Brain pericyte (primary cell): ENCODE measurements around the gene MYO15B.
"Not testable (repeated sequence)": the region's sequence is repeated elsewhere in the genome, so short reads cannot be mapped to it uniquely, and the experiment has no call there.

Source experiments
- DNase-seq: peaks from one replicate; pipeline ENCODE4 v3.0.0-alpha.2; 2012; ENCODE audit warnings: low read depth, low spot score

The MYO15B gene

GRCh38 chr17:75575728-75576127, 11.9 kb upstream of the MYO15B start:
- no peak for DNase-seq

- DNase-seq: no peak
Observed at GRCh38 chr17:75576661-75577060, 10.9 kb upstream of the MYO15B start.

DNA sequence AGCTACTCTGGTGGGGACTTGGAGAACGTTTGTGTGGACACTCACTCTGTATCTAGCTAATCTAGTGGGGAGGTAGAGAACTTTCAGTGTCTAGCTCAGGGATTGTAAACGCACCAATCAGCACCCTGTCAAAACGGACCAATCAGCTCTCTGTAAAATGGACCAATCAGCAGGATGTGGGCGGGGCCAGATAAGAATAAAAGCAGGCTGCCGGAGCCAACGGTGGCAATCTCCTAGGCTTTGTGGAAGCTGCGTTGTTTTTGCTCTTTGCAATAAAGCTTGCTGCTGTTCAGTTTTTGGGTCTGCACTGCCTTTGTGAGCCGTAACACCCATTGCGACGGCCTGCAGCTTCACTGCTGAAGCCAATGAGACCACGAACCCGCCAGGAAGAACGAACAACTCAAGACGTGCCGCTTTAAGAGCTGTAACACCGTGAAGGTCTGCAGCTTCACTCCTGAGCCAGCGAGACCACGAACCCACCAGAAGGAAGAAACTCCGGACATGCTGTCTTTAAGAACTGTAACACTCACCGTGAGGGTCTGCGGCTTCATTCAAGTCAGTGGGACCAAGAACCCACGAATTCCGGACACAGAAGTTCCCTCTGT, 6.4 kb upstream of the MYO15B start:
- DNase-seq: not testable (repeated sequence)

DNA sequence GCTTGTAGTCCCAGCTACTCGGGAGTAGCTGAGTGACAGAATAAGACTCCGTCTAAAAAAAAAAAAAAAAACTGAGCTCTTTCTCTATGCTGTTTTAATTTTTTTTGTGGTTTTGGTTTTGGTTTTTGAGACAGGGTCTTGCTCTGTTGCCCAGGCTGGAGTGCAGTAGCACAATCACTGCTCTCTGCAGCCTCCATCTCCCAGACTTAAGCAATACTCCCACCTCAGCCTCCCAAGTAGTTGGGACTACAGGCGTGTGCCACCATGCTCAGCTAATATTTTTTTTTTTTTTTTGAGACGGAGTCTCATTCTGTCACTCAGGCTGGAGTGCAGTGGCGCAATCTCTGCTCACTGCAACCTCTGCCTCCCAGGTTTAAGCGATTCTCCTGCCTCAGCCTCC, 4.4 kb upstream of the MYO15B start:
- DNase-seq: not testable (repeated sequence)

DNA sequence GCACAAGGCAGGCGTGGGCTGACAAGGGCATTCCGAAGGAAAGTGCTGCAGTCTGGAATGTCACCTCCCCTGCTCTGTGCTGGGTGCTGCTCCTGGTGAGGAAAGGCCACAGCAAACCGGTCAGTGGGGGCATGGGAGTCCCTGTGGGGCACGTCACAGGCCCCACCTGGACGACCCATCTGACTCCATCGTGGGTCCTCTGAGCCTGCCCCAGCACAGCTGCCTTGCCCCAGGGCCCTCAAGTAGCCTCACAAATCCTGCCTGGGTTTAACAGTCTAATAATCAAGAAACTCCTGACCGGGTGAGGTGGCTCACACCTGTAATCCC, 2.8 kb upstream of the MYO15B start:
- no peak for DNase-seq

- no peak for DNase-seq
Observed at GRCh38 chr17:75588596-75589011, 1.0 kb downstream of the MYO15B start.

DNA sequence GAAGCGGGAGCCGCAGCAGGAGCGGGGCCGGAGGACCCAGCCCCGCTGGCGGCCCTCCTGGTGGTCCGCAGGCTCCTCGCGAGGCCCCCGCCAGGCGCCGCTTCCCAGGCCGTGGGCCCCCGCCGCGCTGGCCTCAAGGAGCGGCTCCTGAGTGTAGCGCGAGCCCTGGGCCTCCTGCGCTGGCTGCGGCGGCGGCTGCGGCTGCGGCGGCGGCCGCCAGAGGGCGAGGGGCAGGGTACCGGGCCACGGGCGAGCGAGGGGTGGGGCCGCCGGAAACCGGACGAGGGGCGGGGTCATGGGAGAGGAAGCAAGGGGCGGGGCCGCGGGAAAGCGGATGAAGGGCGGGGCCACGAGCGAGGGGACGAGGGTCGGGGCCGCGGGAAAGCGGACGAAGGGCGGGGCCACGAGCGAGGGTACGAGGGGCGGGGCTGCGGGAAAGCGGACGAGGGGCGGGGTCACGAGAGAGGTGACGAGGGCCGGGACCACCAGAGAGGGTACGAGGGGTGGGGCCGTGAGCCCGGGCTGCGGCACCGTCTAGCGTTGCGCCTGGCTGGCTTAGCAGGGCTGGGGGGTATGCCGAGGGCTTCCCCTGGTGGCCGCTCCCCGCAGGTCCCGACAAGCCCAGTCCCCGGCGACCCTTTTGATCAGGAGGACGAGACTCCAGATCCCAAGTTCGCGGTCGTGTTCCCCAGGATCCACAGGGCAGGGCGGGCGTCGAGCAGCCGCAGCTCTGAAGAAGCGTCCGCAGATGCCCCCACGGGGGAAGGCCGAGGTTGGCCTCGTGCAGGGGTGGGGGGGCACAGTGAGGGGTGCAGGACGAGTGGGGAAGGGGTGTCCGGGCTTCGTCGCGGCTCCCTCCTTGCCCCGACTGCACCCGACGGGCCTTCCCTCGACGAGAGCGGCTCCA, 1.7 kb downstream of the MYO15B start:
- DNase-seq: no peak

DNA sequence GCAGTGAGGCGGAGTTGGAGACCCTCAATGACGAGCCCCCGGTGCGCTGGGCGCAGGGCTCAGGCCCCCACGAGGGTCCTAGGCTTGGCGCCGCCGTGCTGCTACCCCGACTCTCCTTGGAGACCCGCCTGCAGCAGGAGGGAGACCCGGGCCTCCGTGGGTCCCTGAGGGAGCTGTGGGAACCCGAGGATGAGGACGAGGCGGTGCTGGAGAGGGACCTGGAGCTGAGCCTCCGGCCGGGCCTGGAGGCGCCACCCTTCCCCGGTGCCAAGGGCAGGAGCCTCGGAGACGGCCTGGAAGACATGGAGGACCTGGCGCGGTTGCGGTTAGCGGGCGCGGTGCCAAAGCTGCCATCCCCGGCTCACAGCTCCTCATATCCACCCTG, 2.3 kb downstream of the MYO15B start:
- DNase-seq: no peak

- DNase-seq: no peak
Observed at GRCh38 chr17:75590314-75590761, 2.7 kb downstream of the MYO15B start.

DNA sequence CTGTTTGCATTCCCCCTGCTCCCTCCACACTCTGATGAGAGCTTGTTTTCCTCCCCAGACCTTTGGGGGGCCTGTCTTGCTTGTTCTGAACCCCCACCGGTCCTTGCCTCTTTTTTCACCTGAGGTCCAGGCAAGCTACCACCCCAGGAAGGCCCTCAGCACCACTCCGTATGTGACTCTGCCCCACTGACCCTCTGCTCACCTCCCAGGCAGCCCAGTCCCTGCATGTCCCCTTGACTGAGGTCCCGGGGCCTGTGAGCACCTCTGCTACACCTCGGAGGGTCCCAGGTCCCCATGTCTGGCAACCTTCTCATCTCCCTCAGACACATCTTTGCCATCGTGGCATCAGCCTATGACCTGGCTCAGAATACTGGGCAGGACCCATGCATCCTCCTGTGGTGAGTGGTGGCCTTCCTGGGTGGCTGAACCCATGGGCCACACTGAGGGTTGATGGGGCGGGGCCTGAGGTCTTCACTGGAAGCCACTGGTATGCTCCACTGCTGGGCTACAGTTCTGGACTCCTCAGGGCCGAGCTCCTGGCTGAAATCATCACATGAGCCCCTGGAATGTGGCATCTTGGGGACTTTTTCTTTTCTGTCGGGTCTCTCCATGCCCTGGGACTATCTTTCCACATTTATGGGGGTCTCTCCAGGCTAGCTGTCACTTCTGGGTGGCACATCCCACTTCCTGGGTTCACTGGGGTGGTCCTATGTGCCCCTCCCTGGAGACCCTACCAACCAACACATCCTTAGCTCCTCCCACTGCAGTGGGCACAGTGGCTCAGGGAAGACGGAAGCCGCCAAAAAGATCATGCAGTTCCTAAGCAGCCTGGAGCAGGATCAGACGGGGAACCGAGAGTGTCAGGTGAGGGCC, 3.5 kb downstream of the MYO15B start:
- DNase-seq: no peak

DNA sequence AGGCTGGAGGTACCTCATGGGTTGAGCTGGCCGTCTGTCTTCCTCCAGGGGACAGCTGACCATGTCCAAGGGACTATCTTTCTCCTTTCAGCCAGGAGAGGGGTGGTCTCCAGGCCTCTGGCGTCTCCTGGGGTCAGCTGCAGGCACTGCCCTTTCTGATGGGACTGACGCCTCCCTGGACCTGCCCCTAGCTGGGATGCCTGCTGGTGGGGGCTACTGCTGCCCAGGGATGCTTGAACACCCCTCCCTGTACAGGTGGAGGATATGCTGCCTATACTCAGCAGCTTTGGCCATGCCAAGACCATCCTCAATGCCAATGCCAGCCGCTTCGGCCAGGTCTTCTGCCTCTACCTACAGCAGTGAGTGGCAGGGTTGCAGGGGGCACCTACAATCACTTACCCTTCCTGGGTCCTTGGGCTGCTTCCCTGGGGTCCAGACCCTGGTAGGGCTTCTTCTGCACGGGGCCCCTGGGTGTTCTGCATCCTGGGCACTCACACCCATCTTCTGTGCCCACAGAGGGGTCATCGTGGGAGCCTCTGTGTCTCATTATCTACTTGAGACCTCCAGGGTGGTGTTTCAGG, 4.2 kb downstream of the MYO15B start:
- no peak for DNase-seq

DNA sequence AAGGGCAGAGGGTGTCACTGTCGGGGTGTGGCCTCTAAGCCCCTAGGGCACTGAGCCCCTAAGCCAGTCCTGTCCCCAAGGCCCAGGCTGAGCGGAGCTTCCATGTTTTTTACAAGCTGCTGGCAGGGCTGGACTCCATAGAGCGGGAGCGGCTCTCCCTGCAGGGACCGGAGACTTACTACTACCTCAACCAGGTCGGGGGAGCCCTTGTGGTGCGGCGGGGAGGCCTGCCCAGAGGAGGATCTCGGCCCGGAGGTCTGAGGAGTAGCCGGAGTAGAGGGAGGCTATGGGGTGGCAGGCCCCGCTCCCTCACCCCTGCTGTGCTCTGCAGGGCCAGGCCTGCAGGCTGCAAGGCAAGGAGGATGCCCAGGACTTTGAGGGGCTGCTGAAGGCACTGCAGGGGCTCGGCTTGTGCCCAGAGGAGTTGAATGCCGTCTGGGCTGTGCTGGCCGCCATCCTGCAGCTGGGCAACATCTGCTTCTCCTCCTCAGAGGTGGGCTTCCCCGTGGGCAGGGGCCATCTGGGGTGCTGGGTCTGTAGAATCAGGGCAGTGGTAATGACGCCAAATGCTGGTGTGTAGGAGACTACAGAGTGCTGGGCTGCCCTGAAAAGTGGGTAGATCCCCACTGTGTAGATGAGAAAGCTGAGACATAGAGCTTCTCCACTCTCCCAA, 4.9 kb downstream of the MYO15B start:
- no peak for DNase-seq

- not testable (repeated sequence) for DNase-seq
Observed at GRCh38 chr17:75593430-75593829, 5.8 kb downstream of the MYO15B start.

GRCh38 chr17:75594499-75595283, 7.1 kb downstream of the MYO15B start:
- DNase-seq: no peak

- no peak for DNase-seq
Observed at GRCh38 chr17:75595284-75595919, 7.8 kb downstream of the MYO15B start.

DNA sequence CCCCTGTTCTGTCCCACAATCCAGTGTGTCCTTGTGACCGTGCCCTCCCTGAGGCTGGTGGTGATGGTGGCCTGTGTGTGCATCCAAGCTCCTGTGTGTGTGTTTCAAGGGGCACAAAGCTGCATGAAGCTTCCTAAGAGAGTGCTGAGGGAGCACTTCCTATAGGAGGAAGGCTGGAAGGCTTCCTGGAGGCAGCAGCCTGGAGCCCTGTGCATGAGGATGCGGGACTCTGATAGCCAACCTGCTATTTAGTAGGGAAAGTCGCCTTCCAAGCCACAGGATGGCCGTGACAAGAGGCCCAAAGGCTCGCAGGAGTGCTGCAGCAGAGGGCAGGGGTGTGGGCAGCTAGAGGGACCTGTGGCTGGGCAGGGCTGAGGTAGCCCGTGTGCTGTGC, 8.3 kb downstream of the MYO15B start:
- no peak for DNase-seq

DNA sequence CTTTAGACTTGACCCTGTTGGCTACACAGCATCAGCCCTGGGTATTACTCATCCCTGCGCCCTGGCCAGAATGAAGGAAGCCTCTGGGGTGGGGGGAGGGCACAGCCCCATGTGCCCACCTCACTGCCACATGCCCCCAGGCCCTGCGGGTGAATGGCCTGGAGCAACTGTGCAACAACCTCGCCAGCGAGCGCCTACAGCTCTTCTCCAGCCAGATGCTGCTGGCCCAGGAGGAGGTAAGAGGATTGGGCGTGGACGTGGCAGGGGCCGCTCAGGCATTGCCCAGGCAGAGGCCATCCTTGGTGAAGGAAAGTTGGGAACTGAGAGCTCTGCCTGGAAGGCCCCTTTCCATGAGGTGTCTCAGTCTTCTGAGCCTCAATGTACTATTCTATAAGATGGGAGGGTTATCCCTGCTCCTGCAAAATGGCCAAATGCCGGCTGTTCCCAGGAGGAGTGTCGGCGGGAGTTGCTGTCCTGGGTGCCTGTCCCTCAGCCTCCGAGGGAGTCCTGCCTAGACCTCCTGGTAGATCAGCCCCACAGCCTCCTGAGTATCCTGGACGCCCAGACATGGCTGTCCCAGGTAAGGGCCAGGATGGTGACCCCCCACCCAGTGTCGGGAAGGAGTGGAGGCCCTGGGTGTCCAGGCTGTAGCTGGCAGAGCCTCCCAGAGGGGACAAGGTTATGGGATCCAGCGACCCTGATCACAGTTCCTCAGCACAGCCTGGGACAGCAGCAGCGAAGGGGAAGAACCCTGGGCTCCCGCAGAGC, 8.9 kb downstream of the MYO15B start:
- DNase-seq: no peak

- no peak for DNase-seq
Observed at GRCh38 chr17:75601057-75601987, 13.7 kb downstream of the MYO15B start.
